RWPE2 (cell line): Measurements from ENCODE around the gene KCNN3.

ENCODE experiments used
- ATAC-seq: fragments of 200-7000 bp; cut with Tn5 transposase; 3 replicates; pipeline ENCODE4 v1.9.1; 2021; ENCODE audit warnings: low read depth
- DNase-seq: peaks from one replicate; pipeline ENCODE4 v3.0.0-alpha.2; 2020; ENCODE audit warnings: low spot score
- H3K27ac ChIP-seq: fragments of 450-650 bp; 2 replicates; pipeline ENCODE4 v1.5.1; 2017; ENCODE audit warnings: mild to moderate bottlenecking; ENCODE audit not compliant: poor library complexity, severe bottlenecking
- H3K27me3 ChIP-seq: fragments of 250-450 bp; sonication (Bioruptor Pico); 2 replicates; pipeline ENCODE4 v1.5.1; 2021; ENCODE audit warnings: mild to moderate bottlenecking, moderate library complexity; ENCODE audit not compliant: insufficient read depth, poor library complexity, severe bottlenecking
- H3K36me3 ChIP-seq: fragments of 250-450 bp; sonication (Bioruptor Pico); 2 replicates; pipeline ENCODE4 v1.5.1; 2020; ENCODE audit warnings: low read depth, mild to moderate bottlenecking, moderate library complexity
- H3K4me1 ChIP-seq: fragments of 250-450 bp; sonication (Bioruptor Pico); 2 replicates; pipeline ENCODE4 v1.5.1; 2021; ENCODE audit warnings: mild to moderate bottlenecking, moderate library complexity; ENCODE audit not compliant: insufficient read depth, poor library complexity, severe bottlenecking
- H3K4me3 ChIP-seq: fragments of 250-450 bp; sonication (Bioruptor Pico); 2 replicates; pipeline ENCODE4 v1.5.1; 2021; ENCODE audit warnings: mild to moderate bottlenecking, moderate library complexity; ENCODE audit not compliant: severe bottlenecking
- H3K9me3 ChIP-seq: fragments of 250-450 bp; sonication (Bioruptor Pico); 2 replicates; pipeline ENCODE4 v1.5.1; 2021; ENCODE audit warnings: mild to moderate bottlenecking, moderate library complexity; ENCODE audit not compliant: severe bottlenecking
- TF ChIP-seq, protein P1 (sequence below): fragments of 450-650 bp; IDR thresholded peaks from one replicate; pipeline ENCODE4 v1.5.1; 2017; ENCODE audit warnings: mild to moderate bottlenecking, moderate library complexity; ENCODE audit not compliant: poor library complexity, severe bottlenecking

KCNN3 gene

DNA sequence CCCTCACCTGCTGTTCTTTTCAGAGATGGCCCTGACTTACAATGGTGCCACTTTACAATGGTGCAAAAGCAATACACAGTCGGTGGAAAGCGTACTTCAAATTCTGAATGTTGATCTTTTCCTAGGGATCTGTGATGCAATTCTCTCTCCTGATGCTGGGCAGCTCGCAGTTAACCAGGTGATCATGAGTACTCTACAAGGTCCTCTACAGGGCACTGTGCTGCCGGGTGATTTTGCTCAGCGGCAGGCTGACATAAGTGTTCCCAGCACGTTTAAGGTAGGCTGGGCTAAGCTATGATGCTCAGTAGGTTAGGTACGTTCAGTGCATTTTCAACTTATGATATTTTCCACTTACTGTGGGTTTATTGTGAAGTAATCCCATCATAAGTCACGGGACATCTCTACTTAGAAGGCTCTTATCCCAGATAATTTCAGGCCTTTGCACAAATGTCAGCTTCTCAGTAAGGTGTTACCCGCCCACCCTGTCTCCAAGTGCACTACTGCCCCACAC lies 126.5 kb downstream of the KCNN3 start:
- ATAC-seq, result no peak
- DNase-seq, result no peak
- no peak overlapping the region for H3K4me3 ChIP-seq
- peaks cover 15% of the 10 kb centered on the region for H3K27me3 ChIP-seq
- H3K9me3 ChIP-seq, result no peaks in the 10 kb centered on the region
- no peaks in the 10 kb centered on the region for H3K36me3 ChIP-seq
- no peak overlapping the region for H3K27ac ChIP-seq
- TF ChIP-seq, protein P1, sequence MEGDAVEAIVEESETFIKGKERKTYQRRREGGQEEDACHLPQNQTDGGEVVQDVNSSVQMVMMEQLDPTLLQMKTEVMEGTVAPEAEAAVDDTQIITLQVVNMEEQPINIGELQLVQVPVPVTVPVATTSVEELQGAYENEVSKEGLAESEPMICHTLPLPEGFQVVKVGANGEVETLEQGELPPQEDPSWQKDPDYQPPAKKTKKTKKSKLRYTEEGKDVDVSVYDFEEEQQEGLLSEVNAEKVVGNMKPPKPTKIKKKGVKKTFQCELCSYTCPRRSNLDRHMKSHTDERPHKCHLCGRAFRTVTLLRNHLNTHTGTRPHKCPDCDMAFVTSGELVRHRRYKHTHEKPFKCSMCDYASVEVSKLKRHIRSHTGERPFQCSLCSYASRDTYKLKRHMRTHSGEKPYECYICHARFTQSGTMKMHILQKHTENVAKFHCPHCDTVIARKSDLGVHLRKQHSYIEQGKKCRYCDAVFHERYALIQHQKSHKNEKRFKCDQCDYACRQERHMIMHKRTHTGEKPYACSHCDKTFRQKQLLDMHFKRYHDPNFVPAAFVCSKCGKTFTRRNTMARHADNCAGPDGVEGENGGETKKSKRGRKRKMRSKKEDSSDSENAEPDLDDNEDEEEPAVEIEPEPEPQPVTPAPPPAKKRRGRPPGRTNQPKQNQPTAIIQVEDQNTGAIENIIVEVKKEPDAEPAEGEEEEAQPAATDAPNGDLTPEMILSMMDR, result no peak
- H3K4me1 ChIP-seq, result no peaks in the 10 kb centered on the region

DNA sequence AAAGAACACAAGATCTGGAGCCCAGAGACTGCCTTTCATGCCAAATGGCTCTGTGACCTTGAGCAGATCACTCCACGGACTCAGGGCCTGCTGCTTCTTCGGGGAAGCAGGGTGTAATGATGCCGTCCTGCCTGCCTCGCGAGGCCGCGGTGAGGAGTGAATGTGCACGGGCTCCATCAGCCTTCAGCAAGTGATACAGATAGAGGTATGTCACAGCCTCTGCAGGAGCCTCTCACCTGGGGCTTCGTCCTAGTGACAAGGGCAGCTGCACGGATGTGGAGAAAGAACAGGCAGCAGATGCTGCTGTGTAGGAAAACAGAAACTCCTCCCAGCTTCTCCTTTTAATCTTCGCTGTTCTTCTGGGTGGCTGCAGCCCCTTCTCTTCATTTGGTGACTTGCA lies 127.5 kb downstream of the KCNN3 start:
- H3K27me3 ChIP-seq, result peaks cover 9% of the 10 kb centered on the region

DNA sequence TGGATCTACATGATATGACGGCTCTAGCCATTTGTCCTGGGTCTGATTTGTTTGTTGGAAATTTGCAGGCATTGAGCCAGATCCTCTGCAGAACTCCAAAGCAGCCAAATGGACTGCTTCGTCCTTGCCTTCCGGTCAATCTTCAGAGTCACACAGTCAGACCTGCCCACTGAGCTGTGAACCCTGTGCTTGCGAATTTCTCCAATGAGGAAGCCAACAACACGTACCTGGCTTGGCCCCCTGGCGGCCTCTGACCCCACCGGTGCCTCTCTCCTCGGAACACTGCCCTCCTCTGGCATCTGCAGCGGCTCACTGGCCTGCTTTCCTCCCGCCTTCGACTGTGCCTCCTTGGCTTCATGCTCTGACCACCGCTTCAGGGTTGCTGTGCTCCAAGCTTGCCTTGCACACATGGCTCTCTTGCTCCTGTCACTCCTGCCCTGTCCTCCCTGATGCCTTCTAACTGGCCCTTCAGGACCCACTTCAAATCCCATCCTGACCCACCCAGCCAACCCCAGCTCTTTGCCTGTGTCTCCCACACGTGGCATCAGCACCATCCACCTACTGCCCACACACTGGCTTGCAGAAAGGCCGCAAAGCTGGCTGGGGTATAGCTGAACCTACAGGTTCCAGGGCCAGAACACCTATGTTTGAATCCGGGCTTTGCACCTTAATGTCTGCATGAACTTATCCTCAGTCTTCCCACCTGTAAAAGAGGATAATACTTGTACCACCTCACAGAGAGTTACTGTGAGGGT lies 128.2 kb downstream of the KCNN3 start:
- Histone ChIP-seq H3K4me3 (no peak overlapping the region), H3K27ac (no peak overlapping the region), H3K27me3 (peaks cover 16% of the 10 kb centered on the region), H3K9me3 (no peaks in the 10 kb centered on the region), H3K4me1 (peaks cover 2% of the 10 kb centered on the region), H3K36me3 (no peaks in the 10 kb centered on the region)
- TF ChIP-seq, protein P1, result no peak
- DNase-seq (no peak), ATAC-seq (no peak)

More for the DNA sequence above, 127.5 kb downstream of the KCNN3 start:
- no peak for ATAC-seq
- TF ChIP-seq, protein P1, result no peak
- Histone ChIP-seq H3K4me1 (no peaks in the 10 kb centered on the region), H3K27ac (no peak overlapping the region), H3K9me3 (no peaks in the 10 kb centered on the region), H3K36me3 (no peaks in the 10 kb centered on the region), H3K4me3 (no peak overlapping the region)
- DNase-seq, result no peak

DNA sequence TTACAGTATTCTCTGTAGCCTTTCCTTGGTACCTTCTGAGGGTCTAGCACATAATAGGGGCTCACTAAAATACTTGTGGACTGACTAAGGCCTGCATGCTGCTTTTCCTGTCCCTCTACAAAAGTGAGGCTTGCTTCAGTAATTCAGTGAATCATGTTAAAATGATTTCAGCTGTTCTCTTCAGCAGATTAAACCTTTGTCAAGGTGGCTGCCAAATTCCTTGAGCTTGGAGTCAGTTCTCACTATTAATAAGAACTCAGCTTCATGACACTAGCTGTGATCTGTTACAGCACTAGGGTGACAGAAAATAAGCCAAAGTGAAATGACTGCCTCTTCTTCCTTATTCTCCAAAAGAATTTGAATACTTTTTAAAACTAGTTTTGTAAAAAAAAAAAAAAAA lies 128.8 kb downstream of the KCNN3 start:
- Histone ChIP-seq H3K36me3 (no peaks in the 10 kb centered on the region), H3K27me3 (peaks cover 16% of the 10 kb centered on the region), H3K4me1 (peaks cover 2% of the 10 kb centered on the region), H3K4me3 (no peak overlapping the region), H3K27ac (no peak overlapping the region), H3K9me3 (no peaks in the 10 kb centered on the region)
- DNase-seq (no peak), ATAC-seq (no peak)
- TF ChIP-seq, protein P1, result no peak

DNA sequence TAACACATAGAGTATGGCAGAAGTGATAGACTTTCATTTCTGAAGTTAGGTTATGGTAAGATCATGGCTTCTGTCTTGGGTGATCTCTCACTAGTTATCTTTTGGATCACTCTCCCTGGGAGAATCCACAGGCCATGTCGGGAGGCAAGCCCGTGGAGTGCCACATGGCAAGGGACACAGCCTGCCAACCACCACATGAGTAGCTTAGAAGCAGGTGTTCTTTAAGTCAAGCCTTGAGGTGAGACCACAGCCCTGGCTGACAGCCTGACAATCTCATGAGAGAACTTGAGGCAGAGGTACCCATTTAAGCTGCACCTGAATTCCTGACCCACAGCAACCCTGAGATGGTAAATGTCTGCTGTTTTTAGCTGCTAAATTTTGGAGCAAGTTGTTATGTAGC lies 130.4 kb downstream of the KCNN3 start:
- no peak overlapping the region for H3K4me3 ChIP-seq
- TF ChIP-seq, protein P1, result no peak
- no peak for DNase-seq
- H3K27ac ChIP-seq, result no peak overlapping the region
- peaks cover 2% of the 10 kb centered on the region for H3K4me1 ChIP-seq
- no peaks in the 10 kb centered on the region for H3K9me3 ChIP-seq
- no peak for ATAC-seq
- no peaks in the 10 kb centered on the region for H3K36me3 ChIP-seq
- H3K27me3 ChIP-seq, result peaks cover 16% of the 10 kb centered on the region
